H1 (cell line): ENCODE data around the gene PTPMT1. TPM values are rescaled to one million over a fixed set of nuclear protein-coding genes. Genes with fewer than 3 reads are reported as not detected.

Experiments
- HDAC6 ChIP-seq: IDR thresholded peaks from one replicate; pipeline ENCODE4 v1.7.1; 2012; ENCODE audit warnings: low read depth, mild to moderate bottlenecking, inconsistent platforms, low read length, moderate library complexity
- YY1 ChIP-seq: IDR thresholded peaks from 2 replicates; pipeline ENCODE4 v1.6.1; 2011; ENCODE audit warnings: low read depth, mild to moderate bottlenecking, low read length
- polyA plus RNA-seq, 7 experiments: library from polyadenylated mRNA; depleted of rRNA in 3 of 7; stranded (reverse) in 5 of 7; unstranded in 2 of 7; fragments of >200 nt in 5 of 7; fragments of 200-250 nt in 2 of 7; gene quantifications; 1 replicate in 5 of 7; 2 replicates in 1 of 7; 4 replicates in 1 of 7; pipeline versions ENCODE4 v1.2.1 to v1.2.3, GENCODE V29; 2011 to 2013; ENCODE audit warnings: missing spikeins in 2 of 7, mixed read lengths in 2 of 7
- total RNA-seq: library from RNA; stranded (reverse); fragmentation: NEBNext Ultra II Directional; extraction: Animal tissue kit (Norgen Biotek cat#: 25700); gene quantifications from 2 replicates; pipeline ENCODE4 v1.2.1, GENCODE V29; 2021

The PTPMT1 gene
- total and polyA plus RNA-seq, 2 of the 8 experiments (the other 6 are each of a cell fraction or from before 2014, with no cell fraction given), result 44.8 to 105 TPM

DNA sequence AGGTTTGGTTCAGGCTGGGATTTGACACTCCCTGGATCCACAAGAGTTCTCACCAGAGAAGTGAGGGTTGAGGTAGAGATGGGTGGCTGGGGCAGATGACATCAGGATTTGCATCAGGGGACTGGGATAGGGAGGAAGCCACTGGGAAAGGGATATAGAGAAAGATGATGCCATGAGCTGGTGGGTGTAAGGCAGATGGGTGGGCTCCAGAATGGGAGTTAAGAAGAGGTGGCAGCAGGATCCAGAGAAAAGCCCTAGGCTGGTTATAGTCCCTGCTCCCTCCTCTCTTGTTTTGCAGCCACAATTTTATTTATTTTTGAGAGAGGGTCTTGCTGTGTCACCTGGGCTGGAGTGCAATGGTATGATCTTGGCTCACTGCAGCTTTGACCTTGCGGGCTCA is 30.6 kb downstream of the PTPMT1 start (continued):
- TF ChIP-seq HDAC6 (no peak), YY1 (no peak)
